Bronchial epithelial cell (primary cell): ENCODE results near the gene PHACTR1. TPM values are rescaled to one million over a fixed set of nuclear protein-coding genes. Genes with fewer than 3 reads are reported as not detected.

ENCODE experiments used
- DNase-seq: peaks from one replicate; pipeline ENCODE4 v3.0.0-alpha.2; 2010; ENCODE audit warnings: low read depth
- FAIRE-seq: peaks from 2 replicates; lab custom pipeline; 2011; peaks lifted over from hg19 to GRCh38; lab: Jason Lieb, UNC
- H3K27me3 ChIP-seq: 2 replicates; pipeline ENCODE4 v1.5.1; 2011; ENCODE audit warnings: low read length; ENCODE audit not compliant: control insufficient read depth, insufficient read depth
- H3K36me3 ChIP-seq: 2 replicates; pipeline ENCODE4 v1.5.1; 2011; ENCODE audit warnings: low read length; ENCODE audit not compliant: control insufficient read depth, insufficient read depth
- H3K4me3 ChIP-seq: 2 replicates; pipeline ENCODE4 v1.5.1; 2011; ENCODE audit warnings: mild to moderate bottlenecking, low read depth, low read length, control low read depth
- total RNA-seq: library from RNA; depleted of rRNA; stranded (reverse); fragments of >200 nt; gene quantifications from 2 replicates; pipeline ENCODE4 v1.2.1, GENCODE V29; 2014
- TF ChIP-seq, protein P1 (sequence below): IDR thresholded peaks from 2 replicates; pipeline ENCODE4 v1.5.1; 2011; ENCODE audit warnings: mild to moderate bottlenecking, moderate library complexity, low read length, control low read depth, inconsistent platforms; ENCODE audit not compliant: insufficient read depth, severe bottlenecking

The PHACTR1 gene
- total RNA-seq, 1 donor from 2014 or later: under 0.01 TPM

DNA sequence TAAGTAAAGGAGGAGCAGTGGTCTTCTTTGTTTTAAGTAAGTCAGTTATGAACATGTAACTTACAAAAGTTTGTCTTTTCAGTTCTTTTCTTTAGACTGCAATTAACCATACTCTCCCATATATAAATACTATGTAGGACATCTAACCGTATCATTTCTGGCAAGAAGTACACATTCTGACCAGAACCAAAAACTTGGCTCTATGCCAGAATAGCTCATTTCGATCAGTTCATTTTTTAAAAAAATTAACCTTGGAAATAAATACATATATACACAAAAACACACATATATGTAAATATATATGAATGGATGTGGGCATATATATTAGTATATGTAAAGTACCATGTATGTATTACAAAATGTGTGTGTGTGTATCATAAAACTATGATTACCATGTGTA lies 145.0 kb downstream of the PHACTR1 start:
- H3K4me3 ChIP-seq: no peak overlapping the region
- DNase-seq (no peak), FAIRE-seq (no peak)
- H3K36me3 ChIP-seq: no peaks in the 10 kb centered on the region
- TF ChIP-seq, protein P1, sequence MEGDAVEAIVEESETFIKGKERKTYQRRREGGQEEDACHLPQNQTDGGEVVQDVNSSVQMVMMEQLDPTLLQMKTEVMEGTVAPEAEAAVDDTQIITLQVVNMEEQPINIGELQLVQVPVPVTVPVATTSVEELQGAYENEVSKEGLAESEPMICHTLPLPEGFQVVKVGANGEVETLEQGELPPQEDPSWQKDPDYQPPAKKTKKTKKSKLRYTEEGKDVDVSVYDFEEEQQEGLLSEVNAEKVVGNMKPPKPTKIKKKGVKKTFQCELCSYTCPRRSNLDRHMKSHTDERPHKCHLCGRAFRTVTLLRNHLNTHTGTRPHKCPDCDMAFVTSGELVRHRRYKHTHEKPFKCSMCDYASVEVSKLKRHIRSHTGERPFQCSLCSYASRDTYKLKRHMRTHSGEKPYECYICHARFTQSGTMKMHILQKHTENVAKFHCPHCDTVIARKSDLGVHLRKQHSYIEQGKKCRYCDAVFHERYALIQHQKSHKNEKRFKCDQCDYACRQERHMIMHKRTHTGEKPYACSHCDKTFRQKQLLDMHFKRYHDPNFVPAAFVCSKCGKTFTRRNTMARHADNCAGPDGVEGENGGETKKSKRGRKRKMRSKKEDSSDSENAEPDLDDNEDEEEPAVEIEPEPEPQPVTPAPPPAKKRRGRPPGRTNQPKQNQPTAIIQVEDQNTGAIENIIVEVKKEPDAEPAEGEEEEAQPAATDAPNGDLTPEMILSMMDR: no peak
- H3K27me3 ChIP-seq: no peaks in the 10 kb centered on the region

DNA sequence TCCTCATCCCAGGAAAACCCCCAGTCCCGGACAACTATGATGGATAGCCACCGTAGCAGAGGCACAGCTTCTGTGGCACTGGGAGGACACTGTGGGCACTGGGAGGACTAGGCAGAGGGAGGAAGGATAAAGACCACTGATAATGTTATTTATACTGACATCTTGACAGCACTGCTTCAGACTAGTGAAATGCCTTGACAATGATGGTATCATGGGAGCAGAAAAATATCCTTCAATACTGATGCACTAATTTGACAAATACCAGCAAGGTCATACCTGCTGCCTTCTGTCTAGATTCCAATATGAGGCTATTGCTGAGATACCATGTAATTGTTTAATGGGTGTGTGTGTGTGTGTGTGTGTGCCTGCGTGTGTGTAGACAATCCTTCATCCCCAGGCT lies 148.6 kb downstream of the PHACTR1 start:
- FAIRE-seq (no peak), DNase-seq (no peak)
- Histone ChIP-seq H3K4me3 (no peak overlapping the region), H3K36me3 (no peaks in the 10 kb centered on the region), H3K27me3 (peaks cover 2% of the 10 kb centered on the region)
- TF ChIP-seq, protein P1: no peak

DNA sequence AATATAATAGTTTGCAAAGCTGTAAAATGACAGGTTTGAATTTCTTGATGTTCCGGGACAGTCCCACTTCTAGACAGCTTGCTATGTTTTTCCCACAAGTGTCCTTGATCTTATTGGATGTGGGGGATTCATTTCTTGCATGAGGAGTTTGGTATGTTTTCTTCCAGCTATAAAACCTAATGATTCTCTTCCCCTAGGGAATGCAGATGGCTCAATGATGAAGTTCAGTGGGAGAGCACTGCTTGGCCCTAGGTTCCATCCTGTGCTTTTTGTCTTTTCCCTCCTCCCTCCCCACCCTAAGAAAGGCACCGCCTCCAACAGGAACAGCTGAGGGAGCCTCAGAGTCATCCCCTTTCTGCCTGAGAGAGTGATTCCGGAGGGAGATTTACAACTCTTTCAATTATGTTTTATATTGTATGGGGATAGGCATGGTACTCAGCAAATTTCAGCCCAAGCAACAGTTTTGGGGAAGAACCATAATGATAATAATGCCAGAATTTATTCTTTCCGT lies 149.2 kb downstream of the PHACTR1 start:
- FAIRE-seq: no peak
- no peak overlapping the region for H3K4me3 ChIP-seq
- H3K27me3 ChIP-seq: peaks cover 4% of the 10 kb centered on the region
- no peak for DNase-seq
- TF ChIP-seq, protein P1: no peak
- no peaks in the 10 kb centered on the region for H3K36me3 ChIP-seq

DNA sequence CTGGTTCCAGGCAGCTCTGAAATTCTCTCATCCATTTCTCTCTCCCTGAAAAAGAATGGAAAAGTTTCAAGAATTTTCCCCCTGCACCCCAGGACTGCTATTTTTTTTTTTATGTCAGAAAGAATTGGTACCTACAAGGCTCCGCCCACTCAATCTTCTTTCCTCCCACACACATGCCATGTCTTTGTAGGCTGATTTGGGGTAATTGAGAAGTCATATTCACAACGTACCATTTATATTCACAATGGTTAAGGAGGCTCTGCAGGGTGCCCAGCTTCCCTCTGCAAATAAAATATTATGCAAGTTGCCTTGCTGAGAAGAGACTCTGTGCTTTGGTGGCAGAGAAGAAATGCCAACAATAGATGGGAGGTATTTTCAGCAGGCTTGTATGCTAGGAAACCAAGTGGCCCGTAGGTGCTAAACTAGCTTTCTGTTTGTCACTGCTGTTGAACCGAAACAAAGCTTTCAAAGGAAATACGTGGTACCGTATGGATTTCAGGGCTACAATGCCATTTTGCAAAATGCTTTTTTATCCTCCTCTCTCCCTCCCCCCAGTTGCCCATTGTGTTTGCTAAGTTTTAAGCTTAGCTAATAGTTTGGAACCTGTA lies 150.0 kb downstream of the PHACTR1 start:
- H3K4me3 ChIP-seq: no peak overlapping the region
- H3K27me3 ChIP-seq: peaks cover 4% of the 10 kb centered on the region
- no peak for FAIRE-seq
- no peaks in the 10 kb centered on the region for H3K36me3 ChIP-seq
- no peak for DNase-seq
- TF ChIP-seq, protein P1: no peak

DNA sequence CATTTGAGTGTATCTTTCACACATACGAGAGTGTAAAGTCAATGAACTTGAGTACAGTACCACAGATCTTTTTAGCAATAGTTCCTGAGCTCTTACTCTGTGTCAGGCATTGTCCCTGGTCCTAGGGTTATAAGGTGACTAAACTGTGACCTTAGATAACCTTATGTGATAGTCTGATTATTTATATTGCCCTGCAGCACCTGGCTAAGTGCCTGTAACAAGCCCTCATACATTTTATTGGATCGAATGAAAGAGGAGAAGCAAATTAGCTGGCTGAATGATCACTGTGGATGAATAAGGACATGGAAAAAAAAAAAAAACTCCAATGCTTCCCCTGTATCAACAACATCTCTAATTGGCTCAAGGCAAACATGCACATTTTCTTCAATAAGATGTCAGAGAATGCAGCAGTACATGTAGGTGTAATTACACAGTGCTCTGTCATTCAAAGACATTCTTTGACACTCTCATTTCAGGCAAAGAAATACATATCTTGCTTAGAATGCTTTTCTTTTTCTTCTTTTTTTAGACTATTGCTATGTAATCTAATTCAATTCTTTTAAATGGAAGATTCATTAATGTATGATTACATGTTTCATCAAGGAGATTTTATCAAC lies 153.4 kb downstream of the PHACTR1 start:
- DNase-seq (no peak), FAIRE-seq (no peak)
- no peaks in the 10 kb centered on the region for H3K36me3 ChIP-seq
- no peak overlapping the region for H3K4me3 ChIP-seq
- peaks cover 4% of the 10 kb centered on the region for H3K27me3 ChIP-seq
- TF ChIP-seq, protein P1: no peak
